AG09319 (cell line): Measurements from ENCODE around the gene CASZ1.

ENCODE experiments used
- DNase-seq: peaks from one replicate; pipeline ENCODE4 v3.0.0-alpha.2; 2010; ENCODE audit warnings: low read depth; ENCODE audit errors: extremely low read depth
- CTCF ChIP-seq: IDR thresholded peaks from 2 replicates; pipeline ENCODE4 v1.5.1; 2011; ENCODE audit warnings: low read depth, mild to moderate bottlenecking, inconsistent platforms, low read length, moderate library complexity

The CASZ1 gene

DNA sequence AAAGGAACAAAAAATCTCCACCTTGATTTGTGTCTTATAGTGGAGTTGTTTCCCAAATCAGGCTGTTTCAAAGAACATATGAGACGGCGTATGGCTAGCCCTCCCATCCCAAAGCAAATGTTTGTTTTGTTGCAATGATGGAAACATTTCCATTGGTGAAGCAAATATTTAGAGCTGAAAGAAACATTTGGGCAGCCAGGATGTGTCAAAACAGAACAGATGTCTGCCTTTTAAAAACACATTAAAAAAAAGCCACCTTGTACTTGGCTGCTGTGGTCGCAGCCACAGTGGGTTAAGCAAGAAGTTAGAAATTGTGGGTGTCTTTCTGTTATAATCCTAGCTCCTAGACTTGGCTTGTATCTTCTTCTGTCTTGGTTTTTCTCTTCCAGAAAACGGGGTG, 205.4 kb downstream of the CASZ1 start:
- TF ChIP-seq CTCF: no peak
- DNase-seq: no peak

GRCh38 chr1:10589074-10589473, 207.4 kb downstream of the CASZ1 start:
- TF ChIP-seq CTCF: no peak
- DNase-seq: no peak

- no peak for DNase-seq
- TF ChIP-seq CTCF: no peak
Measured at GRCh38 chr1:10588640-10589039, 207.8 kb downstream of the CASZ1 start.
